IMR-90 (cell line): Measurements from ENCODE around the gene CELF5. TPM values are rescaled to one million over a fixed set of nuclear protein-coding genes. Genes with fewer than 3 reads are reported as not detected.
A peak's percentile ranks its signal among the peaks of the same experiment; 100 is the strongest.

ENCODE experiments used
- ATAC-seq: fragments of 200-7000 bp; cut with Tn5 transposase; 2 replicates; pipeline ENCODE4 v1.9.1; 2020; ENCODE audit warnings: low read depth, mild to moderate bottlenecking, moderate library complexity
- Bru-seq: library from RNA; stranded (reverse); fragments of 400-500 nt; gene quantifications from one replicate; lab custom pipeline; 2021; lab: Mats Ljungman, UMichigan
- BruChase-seq, 2 experiments: library from RNA; stranded (reverse); fragments of 400-500 nt; gene quantifications; one replicate each; lab custom pipeline; 2021; lab: Mats Ljungman, UMichigan
- BruUV-seq: library from RNA; stranded (reverse); fragments of 400-500 nt; replicated peaks from 2 replicates; lab custom pipeline; 2021; lab: Mats Ljungman, UMichigan
- CTCF ChIA-PET: fragments of 300-600 bp; formaldehyde crosslinking; extraction: SDS; loops from one replicate; lab custom pipeline; 2021; ENCODE audit warnings: antibody characterized with exemption; lab: Yijun Ruan, JAX
- POLR2A ChIA-PET: fragments of 300-600 bp; sonication (Branson Sonifier 250); formaldehyde crosslinking; loops from one replicate; lab custom pipeline; 2022; ENCODE audit warnings: antibody characterized with exemption; ENCODE audit not compliant: unreplicated experiment; lab: Charles Lee
- DNase-seq: peaks from one replicate; pipeline ENCODE4 v3.0.0; 2013
- H2AFZ ChIP-seq: replicated peaks from 2 replicates; pipeline ENCODE3; 2013; ENCODE audit warnings: low read length, mild to moderate bottlenecking; ENCODE audit not compliant: poor library complexity
- H2AK5ac ChIP-seq: 2 replicates; pipeline ENCODE4 v1.6.1; 2013; ENCODE audit warnings: low read depth, low read length, inconsistent platforms
- H2AK9ac ChIP-seq: replicated peaks from 2 replicates; pipeline ENCODE3; 2013; ENCODE audit warnings: mild to moderate bottlenecking, low read depth, low read length, moderate library complexity; ENCODE audit not compliant: poor library complexity
- H2BK120ac ChIP-seq: 2 replicates; pipeline ENCODE4 v1.6.1; 2013; ENCODE audit warnings: low read depth, low read length, inconsistent platforms
- H2BK15ac ChIP-seq: 3 replicates; pipeline ENCODE4 v1.6.1; 2013; ENCODE audit warnings: low read depth, low read length, inconsistent platforms
- H2BK20ac ChIP-seq: 2 replicates; pipeline ENCODE4 v1.6.1; 2013; ENCODE audit warnings: low read depth, mild to moderate bottlenecking, inconsistent platforms, low read length, moderate library complexity
- H2BK5ac ChIP-seq: 2 replicates; pipeline ENCODE4 v1.6.1; 2013; ENCODE audit warnings: mild to moderate bottlenecking, low read depth, low read length, inconsistent platforms; ENCODE audit not compliant: poor library complexity, severe bottlenecking
- H3K14ac ChIP-seq: replicated peaks from 2 replicates; pipeline ENCODE4 v1.6.1; 2013; ENCODE audit warnings: low read depth, low read length, inconsistent platforms
- H3K18ac ChIP-seq: 2 replicates; pipeline ENCODE4 v1.6.1; 2013; ENCODE audit warnings: low read depth, low read length, control low read depth
- H3K23ac ChIP-seq: 2 replicates; pipeline ENCODE4 v1.6.1; 2013; ENCODE audit warnings: low read depth, low read length, inconsistent platforms
- H3K27ac ChIP-seq: 2 replicates; pipeline ENCODE4 v1.5.1; 2013; ENCODE audit warnings: mild to moderate bottlenecking, control low read depth, low read length; ENCODE audit not compliant: insufficient read depth
- H3K27me3 ChIP-seq: 2 replicates; pipeline ENCODE4 v1.6.1; 2013; ENCODE audit warnings: low read length; ENCODE audit not compliant: control insufficient read depth, insufficient read depth
- H3K36me3 ChIP-seq: 2 replicates; pipeline ENCODE4 v1.6.1; 2013; ENCODE audit warnings: low read length, mixed read lengths; ENCODE audit not compliant: control insufficient read depth, insufficient read depth
- H3K4ac ChIP-seq: 2 replicates; pipeline ENCODE4 v1.6.1; 2013; ENCODE audit warnings: low read depth, low read length, inconsistent platforms
- H3K4me1 ChIP-seq: 2 replicates; pipeline ENCODE4 v1.6.1; 2013; ENCODE audit warnings: low read length, mixed read lengths; ENCODE audit not compliant: control insufficient read depth, insufficient read depth
- H3K4me2 ChIP-seq: 2 replicates; pipeline ENCODE4 v1.6.1; 2013; ENCODE audit warnings: low read depth, mild to moderate bottlenecking, control low read depth, low read length, moderate library complexity
- H3K4me3 ChIP-seq: 2 replicates; pipeline ENCODE4 v1.5.1; 2013; ENCODE audit warnings: low read depth, mild to moderate bottlenecking, control low read depth, low read length, moderate library complexity; ENCODE audit not compliant: insufficient read depth
- H3K56ac ChIP-seq: 2 replicates; pipeline ENCODE4 v1.6.1; 2013; ENCODE audit warnings: low read length, inconsistent platforms; ENCODE audit not compliant: insufficient read depth; ENCODE audit errors: extremely low read depth
- H3K79me1 ChIP-seq, 2 experiments: 2 replicates each; pipeline ENCODE4 v1.6.1; 2013; ENCODE audit warnings: low read length in 2 of 2, inconsistent platforms in 1 of 2, low read depth in 1 of 2
- H3K9ac ChIP-seq: 2 replicates; pipeline ENCODE4 v1.6.1; 2013; ENCODE audit warnings: low read depth, low read length, control low read depth
- H3K9me1 ChIP-seq: 2 replicates; pipeline ENCODE4 v1.6.1; 2013; ENCODE audit warnings: low read length, inconsistent platforms; ENCODE audit not compliant: insufficient read depth
- H3K9me3 ChIP-seq: 2 replicates; pipeline ENCODE4 v1.6.1; 2013; ENCODE audit warnings: low read length; ENCODE audit not compliant: control insufficient read depth, insufficient read depth
- H4K20me1 ChIP-seq: 2 replicates; pipeline ENCODE4 v1.6.1; 2013; ENCODE audit warnings: low read length, inconsistent platforms; ENCODE audit not compliant: insufficient read depth
- H4K5ac ChIP-seq: 2 replicates; pipeline ENCODE4 v1.6.1; 2013; ENCODE audit warnings: mild to moderate bottlenecking, low read depth, low read length, control low read depth
- H4K8ac ChIP-seq, 2 experiments: 2 replicates each; pipeline ENCODE4 v1.6.1; 2013; ENCODE audit warnings: low read depth in 2 of 2, low read length in 2 of 2, control low read depth in 1 of 2, inconsistent platforms in 1 of 2
- H4K91ac ChIP-seq: 2 replicates; pipeline ENCODE4 v1.6.1; 2013; ENCODE audit warnings: low read depth, low read length, inconsistent platforms; ENCODE audit not compliant: insufficient read depth
- MAZ ChIP-seq: IDR thresholded peaks from 2 replicates; pipeline ENCODE4 v1.6.1; 2012; ENCODE audit warnings: low read depth, mild to moderate bottlenecking, low read length, improper control_type of control experiment, moderate library complexity, borderline replicate concordance
- MXI1 ChIP-seq: IDR thresholded peaks from 2 replicates; pipeline ENCODE4 v1.6.1; 2012; ENCODE audit warnings: low read depth, mild to moderate bottlenecking, low read length, moderate library complexity, borderline replicate concordance
- WGBS, 2 experiments: methylation state at CpG; one replicate each; pipeline versions ENCODE4 v1.1.5 to v1.1.7; 2013; ENCODE audit warnings: missing lambda C conversion rate in 2 of 2; ENCODE audit not compliant: insufficient read length in 1 of 2; ENCODE audit errors: extremely low coverage in 2 of 2; 5-methylcytosine and 5-hydroxymethylcytosine counted together
- dilution Hi-C: fragments of 300-500 bp; cut with HindIII; formaldehyde crosslinking; loops from one replicate; pipeline ENCODE4 v1.14.3; 2018; ENCODE audit warnings: low sequenced_read_pairs; ENCODE audit not compliant: unreplicated experiment
- in situ Hi-C: fragments of 300-500 bp; cut with MboI; formaldehyde crosslinking; loops from 3 replicates; pipeline ENCODE4 v1.14.3; 2019; ENCODE audit warnings: low sequenced_read_pairs, inconsistent platforms, mixed read lengths
- intact Hi-C: fragments of 100-400 bp; cut with micrococcal nuclease; formaldehyde crosslinking; loops from 2 replicates; pipeline ENCODE4 v1.10.0; 2022
- long read RNA-seq: library from polyadenylated mRNA; unstranded; transcript quantifications from one replicate; pipeline ENCODE4 v2.0.0, GENCODE V29; 2021; ENCODE audit not compliant: unreplicated experiment
- polyA plus RNA-seq, 3 experiments: library from polyadenylated mRNA; depleted of rRNA; stranded (reverse); fragments of >200 nt; gene quantifications; 2 replicates each; pipeline ENCODE4 v1.2.3, GENCODE V29; 2012; ENCODE audit warnings: low replicate concordance in 1 of 3
- total RNA-seq: library from RNA; depleted of rRNA; stranded (reverse); fragments of >200 nt; gene quantifications from 2 replicates; pipeline ENCODE4 v1.2.3, GENCODE V29; 2012; rRNA removed
- TF ChIP-seq, protein P1 (sequence below): conservative IDR thresholded peaks from 2 replicates; pipeline ENCODE4 v1.5.1; 2012; ENCODE audit warnings: mild to moderate bottlenecking, low read depth, low read length, improper control_type of control experiment

Gene CELF5
- total RNA-seq = not detected in 2 replicates
- 0.02 TPM in 1 of 2 replicates, not detected in the other for polyA plus RNA-seq (2012; rRNA removed)
- polyA plus RNA-seq (2012; cell fraction: cytosol; rRNA removed) = 0.05 TPM in 1 of 2 replicates, not detected in the other
- polyA plus RNA-seq (2012; cell fraction: nucleus; rRNA removed; ENCODE audit: low replicate concordance) = 0.24 and 0.29 TPM in 2 replicates
- Bru-seq, nascent RNA = percentile 7 among the genes with signal in this experiment
- percentile 9 among the genes with signal in this experiment for BruChase-seq, experiment 1, labeled RNA remaining after a 6-hour chase
- percentile 7 among the genes with signal in this experiment for BruChase-seq, experiment 2, labeled RNA remaining after a 2-hour chase
- long read RNA-seq = 0 reads

DNA sequence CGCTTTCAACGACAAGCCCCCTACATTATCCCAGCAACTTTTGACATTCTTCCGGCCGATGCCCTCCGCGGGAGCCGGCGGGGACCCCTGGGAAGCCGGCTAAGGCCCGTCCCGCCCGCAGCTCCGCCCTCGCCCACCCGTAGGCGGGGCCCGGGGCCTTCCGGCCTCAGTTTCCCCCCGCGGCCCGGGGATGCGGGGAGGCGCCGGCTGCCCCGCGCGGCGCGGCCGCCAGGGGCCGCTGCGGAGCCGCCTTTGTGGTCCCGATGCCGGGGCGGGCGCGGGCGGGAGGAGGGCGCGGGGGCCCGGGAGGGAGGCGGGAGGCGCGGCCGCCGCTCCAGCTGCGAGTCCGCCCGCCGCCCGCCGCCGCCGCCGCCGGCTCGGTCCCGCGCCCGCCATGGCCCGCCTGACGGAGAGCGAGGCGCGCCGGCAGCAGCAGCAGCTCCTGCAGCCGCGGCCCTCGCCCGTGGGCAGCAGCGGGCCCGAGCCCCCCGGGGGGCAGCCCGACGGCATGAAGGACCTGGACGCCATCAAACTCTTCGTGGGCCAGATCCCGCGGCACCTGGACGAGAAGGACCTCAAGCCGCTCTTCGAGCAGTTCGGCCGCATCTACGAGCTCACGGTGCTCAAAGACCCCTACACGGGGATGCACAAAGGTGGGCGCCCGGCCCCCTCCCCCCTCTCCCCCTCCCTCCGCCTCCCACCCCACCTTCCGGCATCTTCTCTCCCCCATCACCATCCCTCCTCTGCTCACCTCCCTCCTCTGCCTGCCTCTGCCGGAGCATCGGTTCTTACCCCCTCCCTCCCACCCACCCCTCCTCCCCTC, at the start of gene CELF5:
Gene CELF5, plus strand, starts transcription at position 316 of the 823 bp plus-strand sequence. Its CDS starts 79 bp downstream, at position 395.
- no peak within 1 kb of the TSS for H4K91ac ChIP-seq
- H3K14ac ChIP-seq = no peak within 1 kb of the TSS
- DNase-seq (no peak), ATAC-seq (peak; percentile 95)
- no peaks in the 10 kb centered on the region for H3K79me1 ChIP-seq
- H2AFZ ChIP-seq = peak within 1 kb of the TSS; percentile 83
- no peaks in the 10 kb centered on the region; the same call in 1 of the 2 replicates for H4K20me1 ChIP-seq
- WGBS, 2 experiments = 1% methylated on average over 21 of the region's 94 CpGs; no CpG with 5 or more reads in 1 of the 2 experiments
- H3K27me3 ChIP-seq = peaks cover 43% of the 10 kb centered on the region
- peaks cover 2% of the 10 kb centered on the region; the same call in 1 of the 2 replicates for H3K4me1 ChIP-seq
- no peak within 1 kb of the TSS for H4K8ac ChIP-seq
- no peak within 1 kb of the TSS for H2BK15ac ChIP-seq
- H2AK9ac ChIP-seq = peak within 1 kb of the TSS; percentile 28
- H3K23ac ChIP-seq = no peak within 1 kb of the TSS
- no peak within 1 kb of the TSS for H3K27ac ChIP-seq
- ChIA-PET POLR2A (no interaction called here), CTCF (interaction anchor here (0.7 kb wide), 1 partner anchor 9 kb away, joined by 3 read pairs; no protein-coding TSS in a partner anchor)
- H4K5ac ChIP-seq = no peak within 1 kb of the TSS
- H3K56ac ChIP-seq = no peak within 1 kb of the TSS
- dilution Hi-C loops (no loop called here), intact Hi-C loops (no loop called here), in situ Hi-C loops (no loop called here)
- H3K4me3 ChIP-seq = peak within 1 kb of the TSS; percentile 41; the same call in 1 of the 2 replicates
- H3K9ac ChIP-seq = no peak within 1 kb of the TSS
- no peaks in the 10 kb centered on the region for H3K36me3 ChIP-seq
- H3K18ac ChIP-seq = no peak within 1 kb of the TSS
- no peak within 1 kb of the TSS for H2AK5ac ChIP-seq
- H3K4ac ChIP-seq = no peak within 1 kb of the TSS
- TF ChIP-seq, protein P1, sequence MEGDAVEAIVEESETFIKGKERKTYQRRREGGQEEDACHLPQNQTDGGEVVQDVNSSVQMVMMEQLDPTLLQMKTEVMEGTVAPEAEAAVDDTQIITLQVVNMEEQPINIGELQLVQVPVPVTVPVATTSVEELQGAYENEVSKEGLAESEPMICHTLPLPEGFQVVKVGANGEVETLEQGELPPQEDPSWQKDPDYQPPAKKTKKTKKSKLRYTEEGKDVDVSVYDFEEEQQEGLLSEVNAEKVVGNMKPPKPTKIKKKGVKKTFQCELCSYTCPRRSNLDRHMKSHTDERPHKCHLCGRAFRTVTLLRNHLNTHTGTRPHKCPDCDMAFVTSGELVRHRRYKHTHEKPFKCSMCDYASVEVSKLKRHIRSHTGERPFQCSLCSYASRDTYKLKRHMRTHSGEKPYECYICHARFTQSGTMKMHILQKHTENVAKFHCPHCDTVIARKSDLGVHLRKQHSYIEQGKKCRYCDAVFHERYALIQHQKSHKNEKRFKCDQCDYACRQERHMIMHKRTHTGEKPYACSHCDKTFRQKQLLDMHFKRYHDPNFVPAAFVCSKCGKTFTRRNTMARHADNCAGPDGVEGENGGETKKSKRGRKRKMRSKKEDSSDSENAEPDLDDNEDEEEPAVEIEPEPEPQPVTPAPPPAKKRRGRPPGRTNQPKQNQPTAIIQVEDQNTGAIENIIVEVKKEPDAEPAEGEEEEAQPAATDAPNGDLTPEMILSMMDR = peak; percentile 61
- TF ChIP-seq MAZ = peak; percentile 49; the same call in 1 of the 2 replicates
- no peak for TF ChIP-seq MXI1
- peak within 1 kb of the TSS; percentile 73 for H3K4me2 ChIP-seq
- H2BK20ac ChIP-seq = no peak within 1 kb of the TSS
- H3K9me1 ChIP-seq = no peaks in the 10 kb centered on the region
- no peak within 1 kb of the TSS for H2BK120ac ChIP-seq
- H2BK5ac ChIP-seq = no peak within 1 kb of the TSS
- no peaks in the 10 kb centered on the region for H3K9me3 ChIP-seq
- BruUV-seq = no TSS peak
